HG02885 (cell line): ENCODE data around the gene TMLHE.
"Not testable (repeated sequence)": the region's sequence is repeated elsewhere in the genome, so short reads cannot be mapped to it uniquely, and the experiment has no call there.

Experiments used
- ATAC-seq: cut with Tn5 transposase; IDR thresholded peaks from one replicate; pipeline ENCODE4 v1.9.1; 2021; ENCODE audit warnings: mild to moderate bottlenecking; ENCODE audit not compliant: unreplicated experiment, poor library complexity

TMLHE gene

GRCh38 chrX:155612312-155613224, at the start of gene TMLHE, which contains the start of gene SPRY3:
TSS of gene TMLHE (minus strand) at chrX:155612952. CDS start at chrX:155545276, 67,676 bp downstream.
TSS of gene SPRY3 (plus strand) at chrX:155612586.
- ATAC-seq, result peak; percentile 92

- no peak for ATAC-seq
These were observed 49.5 kb upstream of the TMLHE start for GRCh38 chrX:155662282-155662681.

- ATAC-seq, result no peak
These were observed 32.4 kb upstream of the TMLHE start for GRCh38 chrX:155645180-155645579.

GRCh38 chrX:155643240-155643639, 30.5 kb upstream of the TMLHE start:
- no peak for ATAC-seq

GRCh38 chrX:155641371-155641770, 28.6 kb upstream of the TMLHE start:
- ATAC-seq, result not testable (repeated sequence)

GRCh38 chrX:155637714-155638113, 25.0 kb upstream of the TMLHE start:
- ATAC-seq, result no peak

- ATAC-seq, result not testable (repeated sequence)
These were observed 22.3 kb upstream of the TMLHE start for GRCh38 chrX:155635019-155635418.

- peak; percentile 62 for ATAC-seq
These were observed 19.8 kb upstream of the TMLHE start for GRCh38 chrX:155632431-155633100.

GRCh38 chrX:155620110-155620509, 7.4 kb upstream of the TMLHE start:
- not testable (repeated sequence) for ATAC-seq

- ATAC-seq, result no peak
These were observed 3.2 kb upstream of the TMLHE start for GRCh38 chrX:155615938-155616337.

GRCh38 chrX:155613927-155614559, 1.3 kb upstream of the TMLHE start:
- no peak for ATAC-seq

- no peak for ATAC-seq
These were observed 1.4 kb downstream of the TMLHE start for GRCh38 chrX:155611302-155611701.

- no peak for ATAC-seq
These were observed 19.8 kb downstream of the TMLHE start for GRCh38 chrX:155592981-155593380.

GRCh38 chrX:155592331-155592730, 20.4 kb downstream of the TMLHE start:
- ATAC-seq, result no peak

- no peak for ATAC-seq
These were observed 35.1 kb downstream of the TMLHE start for GRCh38 chrX:155577682-155578081.

- no peak for ATAC-seq
These were observed 49.7 kb downstream of the TMLHE start for GRCh38 chrX:155563099-155563498.

GRCh38 chrX:155544881-155545280, 67.9 kb downstream of the TMLHE start:
- no peak for ATAC-seq

- no peak for ATAC-seq
These were observed 76.9 kb downstream of the TMLHE start for GRCh38 chrX:155535866-155536265.

GRCh38 chrX:155534800-155535199, 78.0 kb downstream of the TMLHE start:
- ATAC-seq, result no peak

GRCh38 chrX:155527023-155527422, 85.7 kb downstream of the TMLHE start:
- ATAC-seq, result not testable (repeated sequence)

GRCh38 chrX:155514225-155514624, 98.5 kb downstream of the TMLHE start:
- no peak for ATAC-seq
